Measurements from ENCODE around the gene SCYGR1.
"Not testable (repeated sequence)": the region's sequence is repeated elsewhere in the genome, so short reads cannot be mapped to it uniquely, and the experiment has no call there.

Gene SCYGR1, protein sequence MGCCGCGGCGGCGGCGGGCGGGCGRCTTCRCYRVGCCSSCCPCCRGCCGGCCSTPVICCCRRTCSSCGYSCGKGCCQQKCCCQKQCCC

DNA sequence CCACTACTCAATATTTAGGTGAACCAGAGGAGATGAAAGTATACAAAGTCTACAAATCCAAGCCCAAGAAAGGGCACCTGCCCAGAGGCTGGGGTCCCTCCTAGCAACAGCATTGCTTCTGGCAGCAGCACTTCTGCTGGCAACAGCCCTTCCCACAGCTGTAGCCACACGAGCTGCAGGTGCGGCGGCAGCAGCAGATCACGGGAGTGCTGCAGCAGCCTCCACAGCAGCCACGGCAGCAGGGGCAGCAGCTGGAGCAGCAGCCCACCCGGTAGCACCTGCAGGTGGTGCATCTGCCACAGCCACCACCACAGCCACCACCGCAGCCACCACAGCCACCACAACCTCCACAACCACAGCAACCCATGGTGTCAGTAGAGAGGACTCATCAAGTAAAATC lies at the start of gene SCYGR1:
Gene SCYGR1, minus strand, starts transcription at position 367 of the 400 bp plus-strand sequence. Its CDS starts 0 bp downstream, at position 367.
- not testable (repeated sequence) for DNase-seq

DNA sequence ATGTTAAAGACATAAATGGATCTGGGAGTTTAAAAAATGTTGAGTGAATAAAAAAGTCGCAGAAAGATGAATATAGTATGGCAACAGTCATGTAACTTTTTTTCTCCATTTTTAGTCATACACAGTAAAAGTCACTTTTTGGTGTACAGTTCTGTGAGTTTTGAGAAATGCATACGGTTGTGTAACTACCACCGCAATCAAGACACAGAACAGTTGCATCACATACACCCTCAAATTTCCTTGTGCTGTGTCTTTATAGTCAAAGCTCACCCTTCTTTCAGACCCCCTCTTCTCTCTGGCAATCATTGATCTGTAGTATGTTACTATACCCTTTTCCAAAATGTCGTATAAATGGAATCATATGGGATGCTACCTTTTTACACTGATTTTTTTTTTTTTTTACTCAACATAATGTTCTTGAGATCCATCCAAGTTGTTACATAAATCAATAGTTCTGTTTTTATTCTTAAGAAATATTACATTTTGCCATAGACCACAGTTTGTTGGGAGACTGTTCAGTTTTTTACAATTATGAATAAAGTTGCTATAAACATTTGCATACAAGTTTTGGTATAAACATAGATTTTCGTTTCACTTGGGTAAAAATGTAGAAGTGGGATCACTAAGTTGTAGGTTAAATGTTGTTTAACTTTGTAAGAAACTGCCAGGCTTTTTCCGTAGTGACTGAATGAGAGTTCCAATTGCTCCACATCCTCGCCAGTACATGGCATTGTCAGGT lies 48.9 kb upstream of the SCYGR1 start:
- no peak for DNase-seq

DNA sequence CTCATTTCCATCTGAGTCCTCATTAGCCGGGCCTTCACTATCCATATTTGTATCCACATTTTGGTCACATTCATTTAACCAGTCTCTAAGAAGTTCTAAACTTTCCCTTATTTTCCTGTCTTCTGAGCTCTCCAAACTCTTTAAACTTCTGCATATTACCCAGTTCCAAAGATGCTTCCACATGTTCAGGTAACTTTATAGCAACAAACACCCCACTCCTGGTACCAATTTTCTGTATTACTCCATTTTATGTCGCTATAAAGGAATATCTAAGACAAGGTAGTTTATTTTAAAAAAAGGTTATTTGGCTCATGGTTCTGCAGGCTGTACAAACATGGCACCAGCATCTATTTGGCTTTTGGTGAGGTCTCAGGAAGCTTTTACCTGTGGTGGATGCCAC lies 45.4 kb upstream of the SCYGR1 start:
- DNase-seq: no peak

GRCh38 chr2:227430639-227431038 lies 42.9 kb upstream of the SCYGR1 start:
- DNase-seq: no peak

DNA sequence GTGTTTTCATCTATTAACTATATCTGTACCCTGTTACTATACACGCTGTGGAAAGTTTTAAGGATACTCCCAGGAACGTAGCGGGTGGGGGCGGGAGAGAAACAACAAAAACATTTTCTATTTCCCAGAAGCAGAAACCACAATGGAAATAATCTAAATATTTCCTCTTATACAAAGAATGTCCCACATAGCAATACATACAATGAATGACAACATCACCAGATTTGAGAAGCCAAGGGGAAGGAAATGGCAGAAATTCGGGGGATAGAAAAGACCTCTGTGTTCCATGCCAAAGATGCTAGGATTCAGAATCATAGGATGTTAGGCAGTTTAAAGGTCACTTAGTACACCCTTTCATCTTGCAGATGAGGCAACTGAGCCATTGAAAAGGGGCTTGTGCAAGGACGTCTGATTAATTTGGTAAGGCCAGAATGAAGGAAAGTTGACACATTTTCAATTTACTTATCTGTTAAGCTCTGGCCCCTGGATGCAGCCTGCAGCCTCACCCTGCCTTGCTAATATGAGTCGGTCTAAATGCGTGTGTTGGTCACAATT lies 41.1 kb upstream of the SCYGR1 start:
- no peak for DNase-seq

- DNase-seq: no peak
Measured at GRCh38 chr2:227423656-227424499, 36.1 kb upstream of the SCYGR1 start.

DNA sequence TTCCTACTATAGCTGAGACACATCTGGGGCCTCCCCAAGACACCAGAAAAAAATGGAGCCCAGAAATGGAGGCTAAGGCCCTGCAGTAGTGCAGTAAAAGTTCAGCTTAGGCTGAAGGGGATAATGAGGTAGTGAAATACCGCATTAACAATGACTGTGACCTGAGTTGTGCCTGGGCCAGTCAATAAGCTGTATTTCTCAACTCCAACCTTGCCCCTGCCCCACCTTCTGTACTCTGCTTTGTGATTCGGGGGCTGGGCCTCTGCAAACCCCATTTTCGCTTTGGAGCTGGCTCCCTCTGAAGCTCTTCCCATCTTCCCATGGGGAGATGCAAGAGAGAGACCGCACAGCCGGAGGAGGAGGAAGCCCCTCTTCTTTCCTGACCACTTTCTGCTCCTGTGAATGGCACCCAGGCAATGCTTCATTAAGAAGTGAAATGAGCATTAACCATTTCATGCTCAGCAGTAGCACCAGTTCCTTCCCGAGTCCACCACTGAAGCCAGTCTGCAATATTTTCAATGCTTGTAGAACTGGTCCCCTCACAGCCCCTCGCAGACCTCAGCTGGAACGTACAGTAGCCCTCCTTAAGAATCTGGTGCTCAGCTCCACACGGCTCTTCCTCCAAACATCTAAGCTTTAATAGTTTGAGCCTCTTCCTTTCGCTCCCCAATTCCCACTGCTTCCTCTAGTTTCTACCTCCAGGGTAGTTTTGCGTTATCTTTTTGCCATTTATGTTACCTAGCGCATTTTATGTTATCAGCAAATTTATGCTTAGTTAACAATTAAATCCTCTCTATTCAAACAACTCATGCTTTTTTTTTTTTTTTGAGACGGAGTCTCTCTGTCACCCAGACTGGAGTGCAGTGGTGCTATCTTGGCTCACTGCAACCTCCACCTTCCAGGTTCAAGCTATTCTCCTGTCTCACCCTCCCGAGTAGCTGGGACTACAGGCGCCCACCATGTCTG lies 32.6 kb upstream of the SCYGR1 start:
- DNase-seq: no peak

GRCh38 chr2:227416701-227417100 lies 29.0 kb upstream of the SCYGR1 start:
- no peak for DNase-seq

GRCh38 chr2:227415538-227416424 lies 28.0 kb upstream of the SCYGR1 start:
- peak; percentile 42 to 44 for DNase-seq

DNA sequence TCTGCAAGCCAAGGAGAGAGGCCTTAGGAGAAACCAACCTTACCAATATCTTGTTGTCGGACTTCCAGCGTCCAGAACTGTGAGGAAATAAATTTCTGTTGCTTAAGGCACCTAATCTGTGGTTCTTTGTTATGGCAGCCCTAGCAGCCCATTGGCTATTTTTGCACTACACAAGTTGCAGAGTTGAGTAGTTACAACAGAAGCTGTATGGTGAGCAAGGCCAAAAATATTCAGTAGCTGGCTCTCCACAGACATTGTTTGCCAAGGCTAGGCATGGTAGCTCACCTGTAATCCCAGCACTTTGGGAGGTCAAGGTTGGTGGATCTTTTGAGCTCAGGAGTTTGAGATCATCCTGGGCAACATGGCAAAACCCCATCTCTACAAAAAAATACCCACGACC lies 27.1 kb upstream of the SCYGR1 start:
- DNase-seq: no peak

GRCh38 chr2:227413371-227413770 lies 25.6 kb upstream of the SCYGR1 start:
- no peak for DNase-seq

DNA sequence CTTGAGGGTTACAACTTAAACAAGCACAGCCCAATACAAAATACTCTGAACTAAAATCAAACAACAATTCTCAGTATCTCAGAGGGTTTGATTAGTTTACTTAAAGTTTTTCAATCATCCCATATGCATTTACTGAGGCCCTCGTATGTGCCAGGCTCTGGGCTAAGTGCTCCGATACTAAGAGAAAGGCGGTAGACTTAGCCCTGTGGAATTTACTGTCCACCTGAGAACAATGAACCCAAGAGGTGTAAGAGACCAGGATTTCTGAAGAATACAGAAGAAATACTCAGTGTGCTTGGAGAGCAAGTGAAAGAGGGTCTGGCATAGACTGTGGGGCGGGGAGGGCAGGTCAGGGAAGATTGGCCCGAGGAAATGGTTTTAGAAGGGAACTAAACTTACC lies 25.1 kb upstream of the SCYGR1 start:
- DNase-seq: no peak

DNA sequence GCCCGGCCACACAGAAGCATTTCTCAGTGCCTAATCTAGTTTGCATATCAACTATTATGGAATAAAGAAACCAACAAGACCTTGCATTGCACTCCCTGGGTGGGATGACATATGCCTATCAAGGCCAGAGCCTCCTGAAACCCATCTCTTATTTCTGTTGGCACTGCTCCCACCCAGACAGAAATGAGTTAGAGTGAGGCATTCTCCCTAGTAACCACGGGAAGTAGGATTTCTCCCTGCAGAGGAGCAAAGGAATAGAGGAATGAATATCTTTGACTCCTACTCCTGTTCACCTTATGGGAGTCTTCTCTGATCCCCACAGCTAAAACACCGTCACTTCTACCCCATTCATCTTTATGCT lies 24.2 kb upstream of the SCYGR1 start:
- no peak for DNase-seq

DNA sequence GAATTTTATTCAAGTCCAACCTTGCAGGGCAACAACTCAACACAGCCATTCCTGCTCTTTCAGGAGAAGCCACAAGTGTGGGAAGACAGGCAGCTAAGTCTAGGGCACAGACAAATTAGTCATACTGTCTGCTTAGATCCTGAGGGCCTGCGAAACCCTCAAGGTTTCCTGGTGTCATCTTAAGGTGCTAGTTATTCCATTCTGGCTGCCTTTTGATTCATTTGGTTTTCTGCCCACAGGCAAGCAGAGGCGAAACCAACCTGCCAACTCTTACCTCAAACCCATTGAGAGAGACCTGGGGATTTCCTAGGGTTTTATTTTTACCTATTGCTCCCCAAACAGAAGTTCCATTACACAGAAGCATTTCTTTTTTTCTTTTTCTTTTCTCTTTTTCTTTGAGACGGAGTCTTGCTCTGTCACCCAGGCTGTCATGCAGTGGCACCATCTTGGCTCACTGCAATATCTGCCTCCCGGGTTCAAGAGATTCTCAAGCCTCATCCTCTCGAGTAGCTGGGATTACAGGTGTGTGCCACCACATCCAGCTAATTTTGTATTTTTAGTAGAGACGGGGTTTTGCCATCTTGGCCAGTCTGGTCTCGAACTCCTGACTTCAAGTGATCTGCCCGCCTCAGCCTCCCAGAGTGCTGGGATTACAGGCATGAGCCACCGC lies 23.7 kb upstream of the SCYGR1 start:
- no peak for DNase-seq

- DNase-seq: no peak
Measured at GRCh38 chr2:227410191-227410590, 22.4 kb upstream of the SCYGR1 start.

GRCh38 chr2:227407591-227408151 lies 19.9 kb upstream of the SCYGR1 start:
- no peak for DNase-seq

DNA sequence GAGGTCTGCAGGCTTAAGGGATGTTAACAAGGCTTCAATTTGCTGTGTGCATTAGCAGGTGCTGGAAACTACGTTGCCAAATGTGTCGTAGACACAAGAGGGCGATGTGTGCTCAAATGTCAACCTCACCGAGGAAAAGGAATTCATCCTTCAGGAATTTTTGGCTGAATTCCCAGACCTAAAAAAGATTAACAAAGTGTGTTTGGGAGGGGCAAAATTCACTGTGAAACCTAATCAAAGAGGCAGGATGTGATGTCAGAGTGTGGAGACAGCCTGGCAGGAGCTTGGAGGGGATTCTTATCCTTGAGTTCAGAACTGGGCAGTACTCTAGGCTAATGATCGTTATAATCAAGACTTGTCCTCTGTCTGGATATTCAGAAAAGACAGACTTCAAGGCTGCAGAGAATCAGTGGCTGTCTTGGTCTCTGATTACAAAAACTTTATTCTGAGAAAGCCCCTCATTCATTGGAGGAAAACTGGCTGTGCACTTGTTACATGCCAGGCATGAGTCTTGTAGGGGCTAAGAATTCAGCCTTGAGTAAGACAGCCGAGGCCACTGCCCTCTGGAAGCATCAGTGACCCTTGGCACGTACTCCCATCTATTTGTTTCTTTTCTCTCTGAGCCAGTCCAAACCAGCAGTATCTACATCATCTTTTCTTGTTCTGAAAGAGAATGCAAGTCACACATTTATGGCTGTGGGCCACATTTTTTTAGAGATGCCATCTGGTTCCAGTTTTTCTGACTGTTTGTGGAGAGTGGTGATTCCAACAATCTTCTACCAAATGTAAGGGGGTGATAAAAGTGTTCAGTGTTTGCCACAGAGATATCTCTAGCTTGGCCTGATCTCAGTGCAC lies 18.7 kb upstream of the SCYGR1 start:
- peak; percentile 5 to 10 for DNase-seq

- peak in 1 of 2 experiments; percentile 1 for DNase-seq
Measured at GRCh38 chr2:227404585-227405271, 17.0 kb upstream of the SCYGR1 start.

DNA sequence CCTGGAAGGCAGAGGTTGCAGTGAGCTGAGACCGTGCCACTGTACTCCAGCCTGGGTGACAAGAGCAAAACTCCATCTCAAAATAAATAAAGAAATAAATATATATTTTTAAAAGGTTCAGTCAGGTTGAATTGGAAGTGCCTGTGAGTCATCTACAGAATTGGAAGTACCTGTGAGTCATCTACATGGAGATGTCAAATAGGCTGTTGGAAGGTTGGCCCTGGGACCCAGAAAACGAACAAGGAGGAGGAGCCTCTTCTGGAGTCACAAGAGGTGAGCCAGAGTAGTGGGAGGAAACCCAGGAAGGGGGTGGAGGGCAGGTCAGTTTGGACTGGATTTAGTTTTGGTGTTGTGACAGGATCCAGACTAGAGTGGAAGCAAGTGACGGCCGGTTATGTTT lies 15.2 kb upstream of the SCYGR1 start:
- no peak for DNase-seq
